HEK293 (cell line): Measurements from ENCODE around the gene H2AZ2.

Source experiments
- SP7 ChIP-seq: fragments of 450-650 bp; formaldehyde crosslinking; IDR thresholded peaks from 2 replicates; pipeline ENCODE4 v1.5.1; 2016; ENCODE audit warnings: missing biosample characterization, missing genetic modification characterization
- ZFP37 ChIP-seq: fragments of 450-650 bp; formaldehyde crosslinking; IDR thresholded peaks from 2 replicates; pipeline ENCODE4 v1.5.1; 2016; ENCODE audit warnings: missing biosample characterization, missing genetic modification characterization
- ZNF341 ChIP-seq: fragments of 450-650 bp; formaldehyde crosslinking; IDR thresholded peaks from 2 replicates; pipeline ENCODE4; 2016; ENCODE audit warnings: low read depth, missing biosample characterization, missing genetic modification characterization
- ZNF521 ChIP-seq: fragments of 450-650 bp; formaldehyde crosslinking; IDR thresholded peaks from 2 replicates; pipeline ENCODE4 v1.5.1; 2017; ENCODE audit warnings: missing biosample characterization, mild to moderate bottlenecking, missing genetic modification characterization
- ZNF561 ChIP-seq: fragments of 450-650 bp; IDR thresholded peaks from 2 replicates; pipeline ENCODE4 v1.5.1; 2018; ENCODE audit warnings: missing biosample characterization, missing genetic modification characterization, borderline replicate concordance
- ZNF660 ChIP-seq: fragments of 450-650 bp; IDR thresholded peaks from 2 replicates; pipeline ENCODE4 v1.5.1; 2018; ENCODE audit warnings: missing biosample characterization, mild to moderate bottlenecking, missing genetic modification characterization
- ZNF768 ChIP-seq: fragments of 450-650 bp; formaldehyde crosslinking; IDR thresholded peaks from 2 replicates; pipeline ENCODE4 v1.5.1; 2018; ENCODE audit warnings: missing biosample characterization, mild to moderate bottlenecking, missing genetic modification characterization
- TF ChIP-seq, protein P1 (sequence below): fragments of 450-650 bp; formaldehyde crosslinking; IDR thresholded peaks from 2 replicates; pipeline ENCODE4 v1.5.1; 2016; ENCODE audit warnings: missing biosample characterization, missing genetic modification characterization
- TF ChIP-seq, protein P2 (sequence below): fragments of 450-650 bp; formaldehyde crosslinking; conservative IDR thresholded peaks from 2 replicates; pipeline ENCODE4 v1.5.1; 2016; ENCODE audit warnings: low read depth, missing biosample characterization, missing genetic modification characterization
- TF ChIP-seq, protein P3 (sequence below): fragments of 450-650 bp; formaldehyde crosslinking; IDR thresholded peaks from 2 replicates; pipeline ENCODE4 v1.5.1; 2016; ENCODE audit warnings: missing biosample characterization, missing genetic modification characterization
- TF ChIP-seq, protein P4 (sequence below): fragments of 450-650 bp; formaldehyde crosslinking; IDR thresholded peaks from 2 replicates; pipeline ENCODE4 v1.5.1; 2016; ENCODE audit warnings: missing biosample characterization, missing genetic modification characterization
- TF ChIP-seq, protein P5 (sequence below): fragments of 450-650 bp; formaldehyde crosslinking; IDR thresholded peaks from 2 replicates; pipeline ENCODE4 v1.5.1; 2016; ENCODE audit warnings: missing biosample characterization, missing genetic modification characterization

H2AZ2 gene

DNA sequence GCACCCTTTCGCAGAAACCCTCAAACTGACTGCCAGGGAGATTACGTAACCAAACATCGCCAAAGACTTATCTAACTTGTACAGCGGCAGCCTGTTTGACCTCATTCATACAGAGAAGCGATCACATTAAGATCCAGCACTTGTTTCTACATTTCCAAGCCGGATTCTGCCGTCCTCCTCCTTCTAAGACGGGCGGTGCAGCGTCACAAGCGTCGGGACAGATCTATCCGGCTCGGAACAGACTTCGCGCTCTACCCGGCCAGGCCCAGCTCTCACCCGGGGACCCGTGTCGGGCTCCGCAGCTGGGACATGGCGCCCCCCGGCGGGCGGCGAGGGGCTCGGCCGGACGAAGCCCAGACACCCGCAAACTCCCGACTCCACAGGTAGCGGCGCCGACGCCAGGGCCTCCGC lies 373 bp downstream of the H2AZ2 start (continued):
- TF ChIP-seq ZNF660 (tag by site-specific recombination) (peak; percentile 89), ZNF768 (tag by site-specific recombination) (peak; percentile 71; the same call in 1 of the 2 replicates), SP7 (tag by site-specific recombination) (peak; percentile 59), ZFP37 (tag by site-specific recombination) (peak; percentile 69; the same call in 1 of the 2 replicates), ZNF521 (tag by site-specific recombination) (no peak), ZNF561 (tag by site-specific recombination) (peak; percentile 87), ZNF341 (tag by site-specific recombination) (no peak)
- TF ChIP-seq, protein P1, sequence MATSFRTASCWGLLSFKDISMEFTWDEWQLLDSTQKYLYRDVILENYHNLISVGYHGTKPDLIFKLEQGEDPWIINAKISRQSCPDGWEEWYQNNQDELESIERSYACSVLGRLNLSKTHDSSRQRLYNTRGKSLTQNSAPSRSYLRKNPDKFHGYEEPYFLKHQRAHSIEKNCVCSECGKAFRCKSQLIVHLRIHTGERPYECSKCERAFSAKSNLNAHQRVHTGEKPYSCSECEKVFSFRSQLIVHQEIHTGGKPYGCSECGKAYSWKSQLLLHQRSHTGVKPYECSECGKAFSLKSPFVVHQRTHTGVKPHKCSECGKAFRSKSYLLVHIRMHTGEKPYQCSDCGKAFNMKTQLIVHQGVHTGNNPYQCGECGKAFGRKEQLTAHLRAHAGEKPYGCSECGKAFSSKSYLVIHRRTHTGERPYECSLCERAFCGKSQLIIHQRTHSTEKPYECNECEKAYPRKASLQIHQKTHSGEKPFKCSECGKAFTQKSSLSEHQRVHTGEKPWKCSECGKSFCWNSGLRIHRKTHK (tag by site-specific recombination): no peak
- TF ChIP-seq, protein P2, sequence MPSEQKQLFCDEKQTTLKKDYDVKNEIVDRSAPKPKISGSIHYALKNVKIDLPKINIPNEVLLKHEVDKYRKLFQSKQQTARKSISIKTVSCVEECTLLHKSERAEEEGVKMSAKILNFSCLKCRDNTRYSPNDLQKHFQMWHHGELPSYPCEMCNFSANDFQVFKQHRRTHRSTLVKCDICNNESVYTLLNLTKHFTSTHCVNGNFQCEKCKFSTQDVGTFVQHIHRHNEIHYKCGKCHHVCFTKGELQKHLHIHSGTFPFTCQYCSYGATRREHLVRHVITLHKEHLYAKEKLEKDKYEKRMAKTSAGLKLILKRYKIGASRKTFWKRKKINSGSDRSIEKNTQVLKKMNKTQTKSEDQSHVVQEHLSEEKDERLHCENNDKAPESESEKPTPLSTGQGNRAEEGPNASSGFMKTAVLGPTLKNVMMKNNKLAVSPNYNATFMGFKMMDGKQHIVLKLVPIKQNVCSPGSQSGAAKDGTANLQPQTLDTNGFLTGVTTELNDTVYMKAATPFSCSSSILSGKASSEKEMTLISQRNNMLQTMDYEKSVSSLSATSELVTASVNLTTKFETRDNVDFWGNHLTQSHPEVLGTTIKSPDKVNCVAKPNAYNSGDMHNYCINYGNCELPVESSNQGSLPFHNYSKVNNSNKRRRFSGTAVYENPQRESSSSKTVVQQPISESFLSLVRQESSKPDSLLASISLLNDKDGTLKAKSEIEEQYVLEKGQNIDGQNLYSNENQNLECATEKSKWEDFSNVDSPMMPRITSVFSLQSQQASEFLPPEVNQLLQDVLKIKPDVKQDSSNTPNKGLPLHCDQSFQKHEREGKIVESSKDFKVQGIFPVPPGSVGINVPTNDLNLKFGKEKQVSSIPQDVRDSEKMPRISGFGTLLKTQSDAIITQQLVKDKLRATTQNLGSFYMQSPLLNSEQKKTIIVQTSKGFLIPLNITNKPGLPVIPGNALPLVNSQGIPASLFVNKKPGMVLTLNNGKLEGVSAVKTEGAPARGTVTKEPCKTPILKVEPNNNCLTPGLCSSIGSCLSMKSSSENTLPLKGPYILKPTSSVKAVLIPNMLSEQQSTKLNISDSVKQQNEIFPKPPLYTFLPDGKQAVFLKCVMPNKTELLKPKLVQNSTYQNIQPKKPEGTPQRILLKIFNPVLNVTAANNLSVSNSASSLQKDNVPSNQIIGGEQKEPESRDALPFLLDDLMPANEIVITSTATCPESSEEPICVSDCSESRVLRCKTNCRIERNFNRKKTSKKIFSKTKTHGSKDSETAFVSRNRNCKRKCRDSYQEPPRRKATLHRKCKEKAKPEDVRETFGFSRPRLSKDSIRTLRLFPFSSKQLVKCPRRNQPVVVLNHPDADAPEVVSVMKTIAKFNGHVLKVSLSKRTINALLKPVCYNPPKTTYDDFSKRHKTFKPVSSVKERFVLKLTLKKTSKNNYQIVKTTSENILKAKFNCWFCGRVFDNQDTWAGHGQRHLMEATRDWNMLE: 0 out of 2 replicates have a peak, but pooled peaks have one; percentile 10
- TF ChIP-seq, protein P3, sequence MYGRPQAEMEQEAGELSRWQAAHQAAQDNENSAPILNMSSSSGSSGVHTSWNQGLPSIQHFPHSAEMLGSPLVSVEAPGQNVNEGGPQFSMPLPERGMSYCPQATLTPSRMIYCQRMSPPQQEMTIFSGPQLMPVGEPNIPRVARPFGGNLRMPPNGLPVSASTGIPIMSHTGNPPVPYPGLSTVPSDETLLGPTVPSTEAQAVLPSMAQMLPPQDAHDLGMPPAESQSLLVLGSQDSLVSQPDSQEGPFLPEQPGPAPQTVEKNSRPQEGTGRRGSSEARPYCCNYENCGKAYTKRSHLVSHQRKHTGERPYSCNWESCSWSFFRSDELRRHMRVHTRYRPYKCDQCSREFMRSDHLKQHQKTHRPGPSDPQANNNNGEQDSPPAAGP: peak; percentile 48; the same call in 1 of the 2 replicates
- TF ChIP-seq, protein P4, sequence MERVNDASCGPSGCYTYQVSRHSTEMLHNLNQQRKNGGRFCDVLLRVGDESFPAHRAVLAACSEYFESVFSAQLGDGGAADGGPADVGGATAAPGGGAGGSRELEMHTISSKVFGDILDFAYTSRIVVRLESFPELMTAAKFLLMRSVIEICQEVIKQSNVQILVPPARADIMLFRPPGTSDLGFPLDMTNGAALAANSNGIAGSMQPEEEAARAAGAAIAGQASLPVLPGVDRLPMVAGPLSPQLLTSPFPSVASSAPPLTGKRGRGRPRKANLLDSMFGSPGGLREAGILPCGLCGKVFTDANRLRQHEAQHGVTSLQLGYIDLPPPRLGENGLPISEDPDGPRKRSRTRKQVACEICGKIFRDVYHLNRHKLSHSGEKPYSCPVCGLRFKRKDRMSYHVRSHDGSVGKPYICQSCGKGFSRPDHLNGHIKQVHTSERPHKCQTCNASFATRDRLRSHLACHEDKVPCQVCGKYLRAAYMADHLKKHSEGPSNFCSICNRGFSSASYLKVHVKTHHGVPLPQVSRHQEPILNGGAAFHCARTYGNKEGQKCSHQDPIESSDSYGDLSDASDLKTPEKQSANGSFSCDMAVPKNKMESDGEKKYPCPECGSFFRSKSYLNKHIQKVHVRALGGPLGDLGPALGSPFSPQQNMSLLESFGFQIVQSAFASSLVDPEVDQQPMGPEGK (tag by site-specific recombination): peak; percentile 82
- TF ChIP-seq, protein P5, sequence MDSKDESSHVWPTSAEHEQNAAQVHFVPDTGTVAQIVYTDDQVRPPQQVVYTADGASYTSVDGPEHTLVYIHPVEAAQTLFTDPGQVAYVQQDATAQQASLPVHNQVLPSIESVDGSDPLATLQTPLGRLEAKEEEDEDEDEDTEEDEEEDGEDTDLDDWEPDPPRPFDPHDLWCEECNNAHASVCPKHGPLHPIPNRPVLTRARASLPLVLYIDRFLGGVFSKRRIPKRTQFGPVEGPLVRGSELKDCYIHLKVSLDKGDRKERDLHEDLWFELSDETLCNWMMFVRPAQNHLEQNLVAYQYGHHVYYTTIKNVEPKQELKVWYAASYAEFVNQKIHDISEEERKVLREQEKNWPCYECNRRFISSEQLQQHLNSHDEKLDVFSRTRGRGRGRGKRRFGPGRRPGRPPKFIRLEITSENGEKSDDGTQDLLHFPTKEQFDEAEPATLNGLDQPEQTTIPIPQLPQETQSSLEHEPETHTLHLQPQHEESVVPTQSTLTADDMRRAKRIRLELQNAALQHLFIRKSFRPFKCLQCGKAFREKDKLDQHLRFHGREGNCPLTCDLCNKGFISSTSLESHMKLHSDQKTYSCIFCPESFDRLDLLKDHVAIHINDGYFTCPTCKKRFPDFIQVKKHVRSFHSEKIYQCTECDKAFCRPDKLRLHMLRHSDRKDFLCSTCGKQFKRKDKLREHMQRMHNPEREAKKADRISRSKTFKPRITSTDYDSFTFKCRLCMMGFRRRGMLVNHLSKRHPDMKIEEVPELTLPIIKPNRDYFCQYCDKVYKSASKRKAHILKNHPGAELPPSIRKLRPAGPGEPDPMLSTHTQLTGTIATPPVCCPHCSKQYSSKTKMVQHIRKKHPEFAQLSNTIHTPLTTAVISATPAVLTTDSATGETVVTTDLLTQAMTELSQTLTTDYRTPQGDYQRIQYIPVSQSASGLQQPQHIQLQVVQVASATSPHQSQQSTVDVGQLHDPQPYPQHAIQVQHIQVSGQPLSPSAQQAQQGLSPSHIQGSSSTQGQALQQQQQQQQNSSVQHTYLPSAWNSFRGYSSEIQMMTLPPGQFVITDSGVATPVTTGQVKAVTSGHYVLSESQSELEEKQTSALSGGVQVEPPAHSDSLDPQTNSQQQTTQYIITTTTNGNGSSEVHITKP: peak; percentile 48
